ENCODE results near the gene CTNNBIP1.

CTNNBIP1 gene, protein sequence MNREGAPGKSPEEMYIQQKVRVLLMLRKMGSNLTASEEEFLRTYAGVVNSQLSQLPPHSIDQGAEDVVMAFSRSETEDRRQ

DNA sequence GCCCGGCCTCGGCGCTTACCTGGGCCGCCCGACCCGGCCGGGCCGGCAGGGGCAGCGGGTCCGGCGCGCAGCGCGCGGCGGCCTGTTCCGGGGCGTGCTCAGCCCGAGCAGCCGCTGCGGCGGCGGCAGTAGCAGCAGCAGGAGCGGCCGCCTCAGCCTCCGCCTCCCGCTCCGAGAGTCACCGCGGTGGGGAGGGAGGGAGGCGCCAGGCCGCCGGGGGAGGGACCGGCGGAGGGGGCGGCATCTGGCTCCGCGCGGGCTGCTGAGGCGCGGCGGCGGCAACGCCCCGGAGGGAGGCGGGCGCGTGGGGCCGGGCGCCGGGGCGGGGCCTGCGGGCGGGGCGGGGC is at the start of gene CTNNBIP1:
TSS of gene CTNNBIP1 (minus strand) at position 194 of the 347 bp plus-strand sequence. CDS start 38,205 bp downstream, outside the sequence.
- peak within 1 kb of the TSS; percentile 86 for H3K4me2 ChIP-seq
- H3K9ac ChIP-seq: peak within 1 kb of the TSS; percentile 48; the same call in 1 of the 2 replicates
- TF ChIP-seq, protein P1, sequence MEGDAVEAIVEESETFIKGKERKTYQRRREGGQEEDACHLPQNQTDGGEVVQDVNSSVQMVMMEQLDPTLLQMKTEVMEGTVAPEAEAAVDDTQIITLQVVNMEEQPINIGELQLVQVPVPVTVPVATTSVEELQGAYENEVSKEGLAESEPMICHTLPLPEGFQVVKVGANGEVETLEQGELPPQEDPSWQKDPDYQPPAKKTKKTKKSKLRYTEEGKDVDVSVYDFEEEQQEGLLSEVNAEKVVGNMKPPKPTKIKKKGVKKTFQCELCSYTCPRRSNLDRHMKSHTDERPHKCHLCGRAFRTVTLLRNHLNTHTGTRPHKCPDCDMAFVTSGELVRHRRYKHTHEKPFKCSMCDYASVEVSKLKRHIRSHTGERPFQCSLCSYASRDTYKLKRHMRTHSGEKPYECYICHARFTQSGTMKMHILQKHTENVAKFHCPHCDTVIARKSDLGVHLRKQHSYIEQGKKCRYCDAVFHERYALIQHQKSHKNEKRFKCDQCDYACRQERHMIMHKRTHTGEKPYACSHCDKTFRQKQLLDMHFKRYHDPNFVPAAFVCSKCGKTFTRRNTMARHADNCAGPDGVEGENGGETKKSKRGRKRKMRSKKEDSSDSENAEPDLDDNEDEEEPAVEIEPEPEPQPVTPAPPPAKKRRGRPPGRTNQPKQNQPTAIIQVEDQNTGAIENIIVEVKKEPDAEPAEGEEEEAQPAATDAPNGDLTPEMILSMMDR (conservative IDR thresholded peaks at IDR 0.05; ENCODE audit: low read depth, low read length): no peak
- peak within 1 kb of the TSS; percentile 92 for H3K4me3 ChIP-seq (IDR thresholded peaks at IDR 0.05; ENCODE audit: insufficient read depth, low read depth, low read length)
- peak within 1 kb of the TSS; percentile 64 for H3K27ac ChIP-seq
- peaks cover 22% of the 10 kb centered on the region for H3K4me1 ChIP-seq (ENCODE audit: low read depth, poor library complexity, severe bottlenecking)
- H3K36me3 ChIP-seq (ENCODE audit: insufficient read depth): no peaks in the 10 kb centered on the region
- no peaks in the 10 kb centered on the region for H3K27me3 ChIP-seq (ENCODE audit: insufficient read depth, low read depth)
- peak within 1 kb of the TSS; percentile 86 for H2AFZ ChIP-seq (ENCODE audit: low read depth)
- H3K79me2 ChIP-seq (ENCODE audit: insufficient read depth, low read depth): no peaks in the 10 kb centered on the region
- no peaks in the 10 kb centered on the region for H4K20me1 ChIP-seq (ENCODE audit: insufficient read depth)

DNA sequence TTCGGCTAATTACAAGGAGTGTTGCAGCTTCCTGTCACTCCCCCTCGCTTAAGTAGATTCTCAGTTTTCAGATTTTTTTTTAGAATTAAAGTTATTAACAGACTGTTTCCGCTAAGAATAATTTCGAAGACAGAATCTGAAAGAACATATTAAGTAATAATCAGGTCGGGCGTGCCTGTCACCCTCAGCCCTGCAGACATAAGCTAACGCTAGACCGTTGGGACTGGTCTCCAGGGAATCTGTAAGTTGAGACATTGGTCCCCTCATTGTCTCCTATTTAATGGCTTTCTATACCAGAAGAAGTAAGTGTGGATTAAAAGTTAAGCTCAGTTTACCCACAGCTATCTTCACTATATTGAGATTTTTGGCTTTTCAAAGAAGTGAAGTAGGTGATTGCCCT is 47.7 kb upstream of the CTNNBIP1 start:
- Histone ChIP-seq H3K27ac (no peak overlapping the region), H3K27me3 (ENCODE audit: insufficient read depth, low read depth) (no peaks in the 10 kb centered on the region)
- TF ChIP-seq, protein P1 (conservative IDR thresholded peaks at IDR 0.05; ENCODE audit: low read depth, low read length): no peak

DNA sequence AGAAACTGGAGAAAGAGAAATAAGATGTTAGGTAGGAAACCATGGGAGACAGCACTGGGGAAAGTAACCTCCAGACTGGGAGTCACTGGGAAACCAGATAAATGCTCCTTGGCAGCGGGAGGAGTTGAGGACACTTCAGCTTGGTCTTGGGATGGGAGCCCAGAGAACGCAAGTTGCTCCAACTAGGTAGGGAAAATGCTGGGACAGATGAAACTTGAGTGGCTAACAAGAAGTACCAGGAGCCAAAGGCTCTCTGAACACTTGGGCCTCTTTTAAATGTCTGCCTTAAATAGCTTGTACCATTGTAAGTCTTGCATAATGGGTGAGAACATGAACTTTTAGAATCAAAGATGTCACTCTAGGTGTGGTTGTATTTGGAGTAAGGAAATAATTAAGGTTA is 36.2 kb upstream of the CTNNBIP1 start:
- no peaks in the 10 kb centered on the region for H3K27me3 ChIP-seq (ENCODE audit: insufficient read depth, low read depth)
- TF ChIP-seq, protein P1 (conservative IDR thresholded peaks at IDR 0.05; ENCODE audit: low read depth, low read length): no peak
- H3K36me3 ChIP-seq (ENCODE audit: insufficient read depth): no peaks in the 10 kb centered on the region
- no peak overlapping the region for H3K27ac ChIP-seq
- no peak overlapping the region for H3K4me3 ChIP-seq (IDR thresholded peaks at IDR 0.05; ENCODE audit: insufficient read depth, low read depth, low read length)
- no peak overlapping the region for H3K4me2 ChIP-seq
- H3K4me1 ChIP-seq (ENCODE audit: low read depth, poor library complexity, severe bottlenecking): peaks cover 31% of the 10 kb centered on the region
- H4K20me1 ChIP-seq (ENCODE audit: insufficient read depth): no peaks in the 10 kb centered on the region
- peaks cover 16% of the 10 kb centered on the region; the same call in 1 of the 2 replicates for H3K79me2 ChIP-seq (ENCODE audit: insufficient read depth, low read depth)
- no peak overlapping the region for H3K9ac ChIP-seq
- H2AFZ ChIP-seq (ENCODE audit: low read depth): no peak overlapping the region

More for the DNA sequence above, 47.7 kb upstream of the CTNNBIP1 start:
- no peaks in the 10 kb centered on the region for H3K36me3 ChIP-seq (ENCODE audit: insufficient read depth)
- no peaks in the 10 kb centered on the region for H3K79me2 ChIP-seq (ENCODE audit: insufficient read depth, low read depth)
- H3K4me3 ChIP-seq (IDR thresholded peaks at IDR 0.05; ENCODE audit: insufficient read depth, low read depth, low read length): no peak overlapping the region
- no peak overlapping the region for H2AFZ ChIP-seq (ENCODE audit: low read depth)
- H3K9ac ChIP-seq: no peak overlapping the region
- no peak overlapping the region for H3K4me2 ChIP-seq
- no peaks in the 10 kb centered on the region for H4K20me1 ChIP-seq (ENCODE audit: insufficient read depth)
- H3K4me1 ChIP-seq (ENCODE audit: low read depth, poor library complexity, severe bottlenecking): peaks cover 10% of the 10 kb centered on the region

DNA sequence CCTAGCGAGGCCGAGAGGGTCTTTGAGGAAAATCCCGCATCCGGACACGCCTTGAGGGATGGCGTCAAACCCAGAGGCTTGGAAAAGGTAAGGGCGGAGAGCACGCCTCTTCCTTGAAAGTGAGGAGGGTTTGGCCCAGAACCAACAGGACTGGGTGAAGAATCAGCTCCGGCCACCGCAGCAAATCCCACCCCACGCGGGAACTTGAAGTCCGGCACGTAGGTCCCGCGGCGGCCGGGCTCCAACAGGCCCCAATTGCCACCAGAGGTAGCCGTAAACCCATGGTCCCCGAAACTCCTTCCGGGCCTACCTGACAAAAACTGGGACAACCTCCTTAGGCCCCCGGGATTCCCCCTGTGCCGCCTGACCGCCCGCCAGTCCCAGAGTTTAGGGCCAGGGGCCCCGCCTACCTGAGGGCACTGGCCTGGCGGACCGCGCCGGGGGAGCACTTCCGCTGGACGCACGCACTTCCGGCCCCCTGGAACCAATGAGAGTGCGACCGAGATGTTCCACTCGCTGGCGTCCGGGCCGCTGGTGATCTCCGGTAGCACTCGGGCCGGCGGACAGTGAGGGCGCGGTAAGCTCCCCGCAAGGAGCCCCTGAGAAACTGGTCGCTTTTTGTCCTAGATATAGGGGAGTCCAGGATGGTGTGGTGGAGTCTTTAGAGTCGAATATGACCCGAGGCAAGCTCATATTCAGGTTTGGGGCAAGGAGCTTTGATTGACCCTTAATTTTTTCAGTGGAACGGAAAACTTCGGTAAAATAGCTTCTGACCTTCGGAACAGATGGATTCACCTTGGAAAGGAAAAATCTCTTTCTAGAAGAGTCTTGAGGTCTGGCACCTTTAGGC is 33.1 kb upstream of the CTNNBIP1 start, which contains the start of the genes LZIC and NMNAT1:
TSS of gene LZIC (minus strand) at position 453 of the 850 bp plus-strand sequence. CDS start 6,772 bp downstream, outside the sequence.
TSS of gene NMNAT1 (plus strand) at position 537 of the 850 bp plus-strand sequence. CDS start 28,599 bp downstream, outside the sequence.
- Histone ChIP-seq H3K4me1 (ENCODE audit: low read depth, poor library complexity, severe bottlenecking) (peaks cover 14% of the 10 kb centered on the region), H3K4me2 (peak within 1 kb of the TSS; percentile 98), H2AFZ (ENCODE audit: low read depth) (peak within 1 kb of the TSS; percentile 98), H3K9ac (peak within 1 kb of the TSS; percentile 85), H3K36me3 (ENCODE audit: insufficient read depth) (no peaks in the 10 kb centered on the region), H3K4me3 (IDR thresholded peaks at IDR 0.05; ENCODE audit: insufficient read depth, low read depth, low read length) (peak within 1 kb of the TSS; percentile 88), H4K20me1 (ENCODE audit: insufficient read depth) (no peaks in the 10 kb centered on the region), H3K27me3 (ENCODE audit: insufficient read depth, low read depth) (no peaks in the 10 kb centered on the region), H3K79me2 (ENCODE audit: insufficient read depth, low read depth) (peaks cover 16% of the 10 kb centered on the region; the same call in 1 of the 2 replicates), H3K27ac (peak within 1 kb of the TSS; percentile 82)
- TF ChIP-seq, protein P1 (conservative IDR thresholded peaks at IDR 0.05; ENCODE audit: low read depth, low read length): no peak
